Fibroblast of lung (primary cell): Measurements from ENCODE around the gene ADSS2. TPM values are rescaled to one million over a fixed set of nuclear protein-coding genes. Genes with fewer than 3 reads are reported as not detected.
"Not testable (repeated sequence)": the region's sequence is repeated elsewhere in the genome, so short reads cannot be mapped to it uniquely, and the experiment has no call there.

ENCODE experiments used
- DNase-seq, 2 donors: peaks; one replicate each; pipeline versions ENCODE4 v3.0.0 to v3.0.0-alpha.2; 2010; ENCODE audit warnings: low read depth in 2 of 2
- H2AFZ ChIP-seq: 2 replicates; pipeline ENCODE4 v1.5.1; 2012; ENCODE audit warnings: low read length, control low read depth, inconsistent platforms
- H3K27ac ChIP-seq: 2 replicates; pipeline ENCODE4 v1.5.1; 2011; ENCODE audit warnings: low read length, control low read depth; ENCODE audit not compliant: insufficient read depth
- H3K27me3 ChIP-seq: 2 replicates; pipeline ENCODE4 v1.5.1; 2011; ENCODE audit warnings: mild to moderate bottlenecking, low read length; ENCODE audit not compliant: control insufficient read depth, insufficient read depth
- H3K36me3 ChIP-seq: 2 replicates; pipeline ENCODE4 v1.5.1; 2011; ENCODE audit warnings: low read length; ENCODE audit not compliant: control insufficient read depth, insufficient read depth
- H3K4me1 ChIP-seq: 2 replicates; pipeline ENCODE4 v1.5.1; 2011; ENCODE audit warnings: low read length; ENCODE audit not compliant: control insufficient read depth, insufficient read depth; ENCODE audit errors: extremely low read depth
- H3K4me2 ChIP-seq: 2 replicates; pipeline ENCODE4 v1.5.1; 2011; ENCODE audit warnings: low read length, control low read depth; ENCODE audit not compliant: insufficient read depth; ENCODE audit errors: extremely low read depth
- H3K4me3 ChIP-seq, 4 experiments: fragments of 200-600 bp in 1 of 4; sonication (generic) in 1 of 4; replicated peaks in 1 of 4; 2 replicates each; pipeline ENCODE4 v1.5.1; 2011 to 2016; ENCODE audit warnings: low read length in 4 of 4, low read depth in 3 of 4, mild to moderate bottlenecking in 3 of 4, control low read depth in 2 of 4, inconsistent platforms in 1 of 4, mixed read lengths in 1 of 4; ENCODE audit not compliant: insufficient read depth in 1 of 4; ENCODE audit errors: control extremely low read depth in 1 of 4
- H3K79me2 ChIP-seq: 2 replicates; pipeline ENCODE4 v1.5.1; 2012; ENCODE audit warnings: mild to moderate bottlenecking, low read length, inconsistent platforms; ENCODE audit not compliant: control insufficient read depth, insufficient read depth
- H3K9ac ChIP-seq: 2 replicates; pipeline ENCODE4 v1.5.1; 2011; ENCODE audit warnings: mild to moderate bottlenecking, low read length, control low read depth; ENCODE audit not compliant: insufficient read depth
- H3K9me3 ChIP-seq: 2 replicates; pipeline ENCODE4 v1.5.1; 2012; ENCODE audit warnings: low read depth, low read length; ENCODE audit not compliant: control insufficient read depth, insufficient read depth
- H4K20me1 ChIP-seq: 2 replicates; pipeline ENCODE4 v1.5.1; 2011; ENCODE audit warnings: low read length; ENCODE audit not compliant: control insufficient read depth, insufficient read depth; ENCODE audit errors: extremely low read depth
- EZH2 ChIP-seq: IDR thresholded peaks from 2 replicates; pipeline ENCODE4 v1.5.1; 2012; ENCODE audit warnings: low read length, control low read depth, mild to moderate bottlenecking; ENCODE audit errors: missing control alignments
- polyA plus RNA-seq, 2 donors: library from polyadenylated mRNA; depleted of rRNA in 1 of 2; stranded (reverse) in 1 of 2; unstranded in 1 of 2; fragments of >200 nt; gene quantifications; 2 replicates each; pipeline ENCODE4 v1.2.1, GENCODE V29; 2011 to 2012; ENCODE audit warnings: missing spikeins in 1 of 2
- total RNA-seq: library from RNA; depleted of rRNA; stranded (reverse); fragments of >200 nt; gene quantifications from 2 replicates; pipeline ENCODE4 v1.2.1, GENCODE V29; 2014
- TF ChIP-seq, protein P1 (sequence below), 2 donors: IDR thresholded peaks in 1 of 2; conservative IDR thresholded peaks in 1 of 2; 1 replicate in 1 of 2; 2 replicates in 1 of 2; pipeline ENCODE4 v1.5.1; 2011 to 2012; ENCODE audit warnings: low read length in 2 of 2, control low read depth in 1 of 2, inconsistent platforms in 1 of 2, low read depth in 1 of 2, mild to moderate bottlenecking in 1 of 2

The ADSS2 gene
- total and polyA plus RNA-seq, 2 donors (not counting 1 experiment from before 2014, with no cell fraction given): 55.9 to 62.1 TPM

DNA sequence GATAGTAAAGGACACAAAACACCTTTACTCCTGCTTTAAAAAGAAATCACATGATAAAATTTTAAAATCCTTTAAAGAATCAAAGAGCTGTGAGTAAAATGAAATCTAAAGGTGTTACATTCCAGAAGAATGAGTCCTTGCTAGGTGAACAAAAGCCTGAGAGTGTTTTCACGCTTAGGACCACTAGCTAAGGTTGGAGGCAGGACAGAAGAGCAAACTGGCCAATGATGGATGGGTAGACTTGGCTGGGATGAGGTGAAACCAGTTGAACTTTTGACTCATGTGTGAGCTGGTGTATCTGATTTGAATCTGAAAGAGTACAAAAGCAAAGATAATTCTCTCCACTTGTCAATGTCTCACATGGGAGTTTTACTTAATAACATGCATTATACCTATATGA is 44.5 kb upstream of the ADSS2 start:
- no peak overlapping the region for H3K4me3 ChIP-seq
- H3K27me3 ChIP-seq: no peaks in the 10 kb centered on the region
- H3K79me2 ChIP-seq: no peaks in the 10 kb centered on the region
- no peaks in the 10 kb centered on the region for H3K4me1 ChIP-seq
- no peaks in the 10 kb centered on the region for H4K20me1 ChIP-seq
- no peak overlapping the region for H2AFZ ChIP-seq
- no peak overlapping the region for H3K9ac ChIP-seq
- no peak overlapping the region for H3K4me2 ChIP-seq
- H3K9me3 ChIP-seq: no peaks in the 10 kb centered on the region
- H3K27ac ChIP-seq: no peak overlapping the region
- H3K36me3 ChIP-seq: no peaks in the 10 kb centered on the region
- no peak for DNase-seq
- TF ChIP-seq EZH2: no peak
- TF ChIP-seq, protein P1, sequence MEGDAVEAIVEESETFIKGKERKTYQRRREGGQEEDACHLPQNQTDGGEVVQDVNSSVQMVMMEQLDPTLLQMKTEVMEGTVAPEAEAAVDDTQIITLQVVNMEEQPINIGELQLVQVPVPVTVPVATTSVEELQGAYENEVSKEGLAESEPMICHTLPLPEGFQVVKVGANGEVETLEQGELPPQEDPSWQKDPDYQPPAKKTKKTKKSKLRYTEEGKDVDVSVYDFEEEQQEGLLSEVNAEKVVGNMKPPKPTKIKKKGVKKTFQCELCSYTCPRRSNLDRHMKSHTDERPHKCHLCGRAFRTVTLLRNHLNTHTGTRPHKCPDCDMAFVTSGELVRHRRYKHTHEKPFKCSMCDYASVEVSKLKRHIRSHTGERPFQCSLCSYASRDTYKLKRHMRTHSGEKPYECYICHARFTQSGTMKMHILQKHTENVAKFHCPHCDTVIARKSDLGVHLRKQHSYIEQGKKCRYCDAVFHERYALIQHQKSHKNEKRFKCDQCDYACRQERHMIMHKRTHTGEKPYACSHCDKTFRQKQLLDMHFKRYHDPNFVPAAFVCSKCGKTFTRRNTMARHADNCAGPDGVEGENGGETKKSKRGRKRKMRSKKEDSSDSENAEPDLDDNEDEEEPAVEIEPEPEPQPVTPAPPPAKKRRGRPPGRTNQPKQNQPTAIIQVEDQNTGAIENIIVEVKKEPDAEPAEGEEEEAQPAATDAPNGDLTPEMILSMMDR (conservative IDR thresholded peaks at IDR 0.05 in 1 of 2, IDR thresholded peaks at IDR 0.05 in 1 of 2; ENCODE audit: low read depth in 1 of 2, low read length in 2 of 2): no peak

- Histone ChIP-seq H4K20me1 (no peaks in the 10 kb centered on the region), H3K4me2 (no peak overlapping the region), H3K4me3 (no peak overlapping the region), H2AFZ (no peak overlapping the region), H3K27ac (no peak overlapping the region), H3K36me3 (no peaks in the 10 kb centered on the region), H3K79me2 (no peaks in the 10 kb centered on the region), H3K9ac (no peak overlapping the region), H3K4me1 (no peaks in the 10 kb centered on the region), H3K27me3 (no peaks in the 10 kb centered on the region), H3K9me3 (no peaks in the 10 kb centered on the region)
- TF ChIP-seq, protein P1 (conservative IDR thresholded peaks at IDR 0.05 in 1 of 2, IDR thresholded peaks at IDR 0.05 in 1 of 2; ENCODE audit: low read depth in 1 of 2, low read length in 2 of 2): no peak
- no peak for TF ChIP-seq EZH2
- DNase-seq: no peak
Measured at GRCh38 chr1:244494653-244495052, 42.9 kb upstream of the ADSS2 start.

GRCh38 chr1:244484971-244485370 is 33.3 kb upstream of the ADSS2 start:
- DNase-seq, H3K4me2 ChIP-seq, H3K36me3 ChIP-seq, H3K4me1 ChIP-seq, H3K27ac ChIP-seq, H2AFZ ChIP-seq, H3K27me3 ChIP-seq, H3K9me3 ChIP-seq, H3K9ac ChIP-seq, H3K4me3 ChIP-seq, H4K20me1 ChIP-seq, H3K79me2 ChIP-seq: not testable (repeated sequence)
